HG02610 (cell line): Measurements from ENCODE around the gene RBM47.
"Not testable (repeated sequence)": the region's sequence is repeated elsewhere in the genome, so short reads cannot be mapped to it uniquely, and the experiment has no call there.

Experiments
- ATAC-seq: cut with Tn5 transposase; IDR thresholded peaks from one replicate; pipeline ENCODE4 v1.9.1; 2021; ENCODE audit warnings: mild to moderate bottlenecking, moderate library complexity; ENCODE audit not compliant: unreplicated experiment

Gene RBM47

GRCh38 chr4:40544221-40544620 lies 85.4 kb downstream of the RBM47 start:
- ATAC-seq: no peak

- ATAC-seq: no peak
Observed at GRCh38 chr4:40540800-40541199, 88.9 kb downstream of the RBM47 start.

GRCh38 chr4:40536032-40536431 lies 93.6 kb downstream of the RBM47 start:
- no peak for ATAC-seq

DNA sequence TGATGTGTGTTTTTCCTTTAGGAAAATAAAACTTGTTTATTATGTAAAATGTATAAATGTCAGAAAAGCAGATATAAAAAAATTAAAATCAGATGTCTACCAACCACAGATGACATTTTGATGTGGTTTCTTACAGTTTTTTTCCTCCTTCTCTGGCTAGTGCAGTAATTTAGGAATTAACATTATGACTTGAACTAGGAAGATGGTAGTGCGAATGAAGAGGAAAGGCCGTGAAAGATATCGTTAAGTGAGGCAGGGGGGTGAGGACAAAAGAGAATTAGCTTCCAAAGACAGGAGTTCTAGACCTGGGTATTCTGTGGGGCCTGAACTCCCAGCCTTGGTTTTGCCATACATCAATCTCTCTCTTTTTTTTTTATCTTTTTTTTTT lies 98.0 kb downstream of the RBM47 start:
- ATAC-seq: no peak

GRCh38 chr4:40530961-40531635 lies 98.6 kb downstream of the RBM47 start:
- ATAC-seq: no peak

DNA sequence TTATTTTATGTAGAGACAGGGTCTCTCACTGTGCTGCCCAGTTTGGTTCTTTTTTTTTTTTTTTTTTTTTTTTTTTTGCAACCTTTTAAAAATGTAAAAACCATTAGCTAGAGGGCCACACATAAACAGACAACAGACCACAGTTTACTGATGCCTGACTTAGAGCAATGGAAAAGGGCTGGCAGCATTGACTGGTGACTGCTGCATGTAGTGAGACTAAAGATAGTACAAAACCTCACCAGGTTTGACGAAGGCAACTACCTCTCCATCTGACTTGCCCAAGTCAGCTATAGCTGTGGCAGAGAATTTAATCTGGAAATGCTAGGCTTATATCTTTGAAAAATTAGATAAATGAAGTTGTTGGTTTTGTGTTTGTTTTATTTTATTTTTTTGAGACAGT lies 102.9 kb downstream of the RBM47 start:
- no peak for ATAC-seq

DNA sequence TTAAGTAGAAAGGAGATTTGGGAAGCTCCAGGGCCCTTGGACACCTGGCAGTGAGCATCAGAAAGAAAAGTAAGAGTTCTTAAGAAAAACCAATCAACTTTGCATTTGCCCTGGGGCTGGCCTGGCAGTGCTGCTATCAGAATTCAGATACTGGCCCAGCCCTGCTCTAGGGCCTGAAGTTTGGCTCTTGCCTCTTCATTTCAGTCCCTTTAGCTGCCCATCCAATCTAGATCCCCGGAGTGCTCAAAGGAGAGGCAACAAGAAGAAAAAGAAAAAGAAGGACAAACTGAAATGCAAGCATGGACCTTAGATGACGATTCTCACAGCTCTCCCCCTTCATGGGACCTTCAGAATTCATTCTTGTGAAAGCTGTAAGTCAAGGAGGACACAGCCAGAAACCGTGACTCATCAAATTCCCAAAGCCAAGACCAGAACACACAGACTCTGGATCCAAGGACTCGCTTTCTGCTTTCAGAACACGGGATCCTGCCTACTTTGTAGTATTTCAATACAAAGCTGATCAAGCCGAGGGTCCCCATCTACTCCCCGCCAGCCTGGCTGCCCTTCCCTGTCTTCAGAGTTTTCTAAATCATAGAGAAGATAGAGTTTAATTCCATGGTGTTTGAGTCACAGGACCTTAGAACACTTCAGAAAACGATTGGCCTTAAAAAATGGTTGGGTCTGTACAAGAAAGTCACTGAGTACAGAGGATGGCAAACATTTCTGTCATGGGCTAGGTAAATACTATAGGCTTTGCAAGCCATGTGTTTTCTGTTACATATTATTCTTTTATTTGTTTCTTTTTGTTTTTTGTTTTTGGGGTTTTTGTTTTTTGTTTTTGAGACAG lies 103.7 kb downstream of the RBM47 start:
- ATAC-seq: no peak

- ATAC-seq: no peak
Observed at GRCh38 chr4:40524366-40525041, 105.2 kb downstream of the RBM47 start.

DNA sequence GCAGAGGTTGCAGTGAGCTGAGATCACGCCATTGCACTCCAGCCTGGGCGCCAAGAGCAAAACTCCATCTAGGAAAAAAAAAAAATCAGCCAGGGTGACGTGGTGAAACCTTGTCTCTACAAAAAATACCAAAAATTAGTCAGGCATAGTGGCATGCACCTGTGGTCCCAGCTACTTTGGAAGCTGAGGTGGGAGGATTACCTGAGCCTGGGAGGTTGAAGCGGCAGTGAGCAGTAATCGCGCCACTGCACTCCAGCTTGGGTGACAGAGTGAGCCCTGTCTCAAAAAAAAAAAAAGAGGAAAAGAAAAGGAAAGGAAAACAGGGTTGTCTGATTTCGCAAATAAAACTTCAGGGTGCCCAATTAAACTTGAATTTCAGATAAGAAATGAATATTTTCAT lies 106.1 kb downstream of the RBM47 start:
- no peak for ATAC-seq

GRCh38 chr4:40521957-40522356 lies 107.7 kb downstream of the RBM47 start:
- no peak for ATAC-seq

DNA sequence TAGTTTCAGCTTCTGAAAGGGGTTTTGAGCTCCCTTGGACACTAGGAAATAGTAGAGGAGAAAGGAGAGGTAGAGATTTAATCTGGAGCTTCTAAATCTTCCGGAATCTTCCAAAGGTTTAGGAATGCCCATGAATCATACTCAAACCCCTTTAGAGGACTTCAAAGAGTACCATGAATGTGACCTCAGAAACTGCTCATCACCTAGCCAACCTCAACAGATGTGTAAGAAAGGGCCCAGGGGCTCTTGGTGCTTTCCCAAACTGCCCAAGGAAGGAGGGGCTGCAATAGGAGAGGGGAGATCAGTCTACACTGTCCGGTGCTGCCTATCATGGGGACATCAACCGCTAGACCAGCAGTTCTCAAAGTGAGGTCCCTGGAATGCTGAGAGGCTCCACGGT lies 109.1 kb downstream of the RBM47 start:
- no peak for ATAC-seq

DNA sequence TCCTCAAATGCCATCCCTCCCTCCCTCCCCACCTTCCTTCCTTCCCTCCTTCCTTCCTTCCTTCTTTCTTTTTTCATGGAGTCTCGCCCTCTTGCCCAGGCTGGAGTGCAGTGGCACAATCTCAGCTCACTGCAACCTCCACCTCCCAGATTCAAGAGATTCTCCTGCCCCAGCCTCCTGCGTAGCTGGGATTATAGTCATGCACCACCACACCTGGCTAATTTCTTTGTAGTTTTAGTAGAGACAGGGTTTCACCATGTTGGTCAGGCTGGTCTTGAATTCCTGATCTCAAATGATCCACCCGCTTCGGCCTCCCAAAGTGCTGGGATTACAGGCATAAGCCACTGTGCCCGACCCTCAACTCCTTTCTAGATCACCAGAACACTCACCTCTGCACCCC lies 112.6 kb downstream of the RBM47 start:
- not testable (repeated sequence) for ATAC-seq

- ATAC-seq: no peak
Observed at GRCh38 chr4:40516651-40517050, 113.0 kb downstream of the RBM47 start.

GRCh38 chr4:40515398-40516293 lies 114.0 kb downstream of the RBM47 start:
- peak; percentile 86 for ATAC-seq

GRCh38 chr4:40515037-40515397 lies 114.6 kb downstream of the RBM47 start:
- no peak for ATAC-seq

GRCh38 chr4:40514497-40514951 lies 115.1 kb downstream of the RBM47 start:
- no peak for ATAC-seq

DNA sequence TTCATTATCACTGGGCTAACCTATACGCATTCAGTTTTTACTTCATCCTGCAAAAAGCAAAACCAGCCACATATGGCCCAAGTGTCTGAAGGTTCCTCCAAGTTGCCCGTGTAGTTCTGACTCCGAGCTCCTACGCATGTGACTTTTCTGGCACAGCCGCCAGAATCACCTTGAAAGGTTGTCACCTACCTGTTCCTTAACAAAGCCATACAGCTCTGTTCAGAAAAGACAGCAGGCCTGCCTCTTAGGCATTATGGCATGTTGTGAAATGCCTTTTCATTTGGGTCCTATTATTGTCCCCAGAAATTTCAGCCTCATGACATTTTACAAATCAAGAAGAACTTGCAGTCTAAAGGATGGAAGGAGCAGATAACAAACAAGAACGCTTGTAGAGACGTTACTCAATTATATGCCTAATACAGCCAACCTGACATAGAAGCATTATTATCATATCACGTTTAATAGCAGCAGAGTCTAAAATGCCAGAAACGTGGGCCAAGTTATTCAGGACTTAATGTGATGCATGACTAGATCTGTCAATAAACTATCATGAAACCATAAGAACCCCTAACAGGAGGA lies 118.5 kb downstream of the RBM47 start:
- no peak for ATAC-seq

DNA sequence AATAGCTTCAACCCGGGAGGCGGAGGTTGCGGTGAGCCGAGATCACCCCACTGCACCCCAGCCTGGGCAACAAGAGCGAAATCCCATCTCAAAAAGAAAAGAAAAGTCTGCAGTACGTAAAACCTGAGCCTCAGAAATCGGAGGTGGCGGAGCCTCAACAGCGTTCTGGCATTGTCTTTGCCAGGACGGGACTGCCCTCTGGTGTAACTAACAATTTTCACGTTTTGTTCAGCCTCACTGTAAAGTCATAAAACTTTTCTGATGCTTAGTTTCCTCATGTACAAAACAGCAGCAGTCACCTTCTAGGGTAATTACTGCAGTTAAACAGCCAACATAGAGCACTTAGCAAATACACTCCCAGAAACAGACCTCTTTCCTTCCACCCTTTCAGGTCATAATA lies 121.7 kb downstream of the RBM47 start:
- ATAC-seq: no peak

- no peak for ATAC-seq
Observed at GRCh38 chr4:40506492-40506891, 123.2 kb downstream of the RBM47 start.

DNA sequence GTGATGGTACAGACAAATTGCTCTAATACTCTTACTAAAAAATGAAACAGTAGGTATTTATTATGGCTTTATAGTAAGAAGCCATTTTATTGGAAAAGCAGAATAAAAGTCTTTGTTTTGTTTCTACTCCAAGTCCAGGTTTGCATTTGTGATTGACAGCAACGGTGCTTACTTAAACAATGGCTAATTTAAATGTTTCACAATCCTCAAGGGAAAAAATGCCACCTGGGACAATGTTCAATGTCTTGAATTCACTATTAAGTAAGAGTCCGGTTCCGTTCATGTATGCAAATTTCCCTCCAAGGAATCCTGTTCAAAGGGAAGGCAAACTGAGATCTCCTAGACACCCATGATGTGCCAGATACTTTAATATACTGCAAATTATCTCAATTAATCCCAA lies 123.6 kb downstream of the RBM47 start:
- no peak for ATAC-seq
